Smooth muscle cell of bladder (primary cell): ENCODE data around the gene WFIKKN1. TPM values are rescaled to one million over a fixed set of nuclear protein-coding genes. Genes with fewer than 3 reads are reported as not detected.

ENCODE experiments used
- total RNA-seq: library from RNA; depleted of rRNA; stranded (reverse); fragments of >200 nt; gene quantifications from 2 replicates; pipeline ENCODE4 v1.2.3, GENCODE V29; 2014

Gene WFIKKN1, protein sequence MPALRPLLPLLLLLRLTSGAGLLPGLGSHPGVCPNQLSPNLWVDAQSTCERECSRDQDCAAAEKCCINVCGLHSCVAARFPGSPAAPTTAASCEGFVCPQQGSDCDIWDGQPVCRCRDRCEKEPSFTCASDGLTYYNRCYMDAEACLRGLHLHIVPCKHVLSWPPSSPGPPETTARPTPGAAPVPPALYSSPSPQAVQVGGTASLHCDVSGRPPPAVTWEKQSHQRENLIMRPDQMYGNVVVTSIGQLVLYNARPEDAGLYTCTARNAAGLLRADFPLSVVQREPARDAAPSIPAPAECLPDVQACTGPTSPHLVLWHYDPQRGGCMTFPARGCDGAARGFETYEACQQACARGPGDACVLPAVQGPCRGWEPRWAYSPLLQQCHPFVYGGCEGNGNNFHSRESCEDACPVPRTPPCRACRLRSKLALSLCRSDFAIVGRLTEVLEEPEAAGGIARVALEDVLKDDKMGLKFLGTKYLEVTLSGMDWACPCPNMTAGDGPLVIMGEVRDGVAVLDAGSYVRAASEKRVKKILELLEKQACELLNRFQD
- total RNA-seq = 0.14 and 0.18 TPM in 2 replicates

DNA sequence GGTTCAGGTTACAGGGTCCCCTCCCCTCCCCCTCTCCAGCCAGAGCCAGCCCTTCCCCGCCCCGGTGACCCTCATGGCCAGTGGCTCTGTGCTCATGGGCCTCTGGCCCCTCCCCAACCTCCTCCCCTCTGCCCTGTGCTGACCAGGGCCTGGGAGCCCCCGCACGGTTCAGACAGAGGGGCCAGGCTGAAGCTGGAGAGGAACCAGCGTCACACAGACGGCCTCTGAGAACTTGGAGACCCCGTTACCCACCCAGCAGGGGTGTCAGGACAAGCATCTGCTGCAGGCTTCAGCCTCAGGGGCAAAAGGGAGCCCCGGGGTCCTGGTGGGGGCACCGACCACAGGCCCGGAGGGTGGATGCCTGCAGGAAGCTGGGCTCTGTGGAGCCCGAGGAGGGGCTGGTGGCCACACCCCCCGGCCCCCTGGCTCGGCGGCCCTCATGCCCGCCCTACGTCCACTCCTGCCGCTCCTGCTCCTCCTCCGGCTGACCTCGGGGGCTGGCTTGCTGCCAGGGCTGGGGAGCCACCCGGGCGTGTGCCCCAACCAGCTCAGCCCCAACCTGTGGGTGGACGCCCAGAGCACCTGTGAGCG is at the start of gene WFIKKN1:
Gene WFIKKN1, plus strand, starts transcription at position 171 of the 591 bp plus-strand sequence. Its CDS starts 269 bp downstream, at position 440.

GRCh38 chr16:589658-590187 is 41.1 kb upstream of the WFIKKN1 start, which contains the start of gene RAB40C:
RAB40C (plus strand) TSS chr16:590066; CDS start chr16:590292, 226 bp downstream.

DNA sequence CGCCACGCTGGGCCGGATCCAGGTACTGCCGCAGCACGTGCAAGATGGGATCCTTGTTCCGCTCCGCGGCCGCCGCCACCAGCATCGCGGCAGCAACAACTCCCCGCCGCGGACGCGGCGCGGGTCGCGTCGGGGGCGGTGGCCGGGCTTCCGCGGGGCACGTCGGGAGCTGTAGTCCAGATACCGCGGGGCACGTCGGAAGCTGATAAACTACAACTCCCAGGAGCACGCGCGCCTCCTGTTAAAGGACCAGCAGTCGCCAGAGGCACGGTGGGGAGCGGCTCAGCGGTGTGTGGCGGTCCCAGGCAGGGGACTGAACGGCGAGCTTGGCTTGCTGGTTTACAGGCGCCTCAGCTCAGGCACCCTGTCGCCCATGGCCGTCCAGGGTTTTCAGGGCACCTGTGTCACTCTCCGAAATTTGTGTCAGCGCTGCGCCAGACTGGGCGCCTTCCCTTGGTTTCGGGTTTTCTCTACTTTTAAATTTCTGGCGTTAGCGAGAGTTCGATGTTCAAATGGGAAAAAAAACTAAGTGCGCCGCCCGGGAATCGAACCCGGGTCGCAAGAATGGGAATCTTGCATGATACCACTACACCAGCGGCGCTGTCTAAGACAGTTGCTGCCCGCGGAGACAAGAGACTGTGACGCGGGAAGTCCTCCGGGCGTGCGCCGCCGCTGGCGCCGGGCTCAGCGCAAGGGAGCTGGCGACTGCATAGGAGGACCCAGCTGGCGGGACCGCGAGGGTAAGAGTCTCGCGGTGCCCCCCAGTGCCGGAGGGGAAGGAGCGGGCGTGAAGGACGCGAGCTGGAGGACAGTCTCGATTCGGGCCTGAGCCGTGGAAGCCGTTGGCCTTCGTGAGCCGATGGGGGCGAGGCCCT is 5.7 kb downstream of the WFIKKN1 start, which contains the start of gene METTL26:
Gene METTL26, minus strand, starts transcription at position 100 of the 875 bp plus-strand sequence. Its CDS starts 15 bp downstream, at position 85.

DNA sequence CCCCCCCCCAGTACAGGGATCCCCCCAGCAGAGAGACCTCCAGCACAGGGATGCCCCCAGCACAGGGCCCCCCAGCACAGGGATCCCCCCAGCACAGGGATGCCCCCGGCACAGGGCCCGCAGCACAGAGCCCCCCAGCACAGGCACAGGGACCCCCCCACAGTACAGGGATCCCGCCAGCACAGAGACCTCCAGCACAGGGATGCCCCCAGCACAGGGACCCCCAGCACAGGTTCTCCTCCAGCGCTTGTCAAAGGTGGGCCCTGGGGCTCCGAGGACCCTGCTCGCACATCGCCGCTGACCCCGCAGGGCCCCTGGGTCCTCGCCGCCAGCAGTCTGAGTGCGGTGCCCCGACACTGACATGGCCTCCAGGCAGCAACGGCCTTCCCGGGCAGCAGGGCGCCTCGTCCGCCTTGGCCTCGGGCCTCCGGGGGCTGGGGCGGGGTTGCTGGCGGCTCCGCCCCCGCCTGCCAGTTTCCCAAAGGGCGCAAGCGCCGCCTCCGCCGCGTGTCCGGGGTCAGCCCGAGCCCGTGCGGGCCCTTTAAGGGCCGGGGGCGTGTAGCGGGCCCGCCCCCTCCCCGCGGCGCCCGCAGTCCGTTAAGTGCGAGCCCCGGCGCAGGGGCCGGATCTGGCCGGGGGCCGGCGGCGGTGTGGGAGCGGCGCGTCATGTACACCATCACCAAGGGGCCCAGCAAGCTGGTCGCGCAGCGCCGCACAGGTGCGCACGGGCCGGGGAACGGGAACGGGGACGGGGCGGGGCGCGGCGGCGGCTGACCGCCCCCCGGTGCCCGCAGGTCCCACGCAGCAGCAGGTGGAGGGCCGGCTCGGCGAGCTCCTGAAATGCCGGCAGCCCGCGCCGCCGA is 10.8 kb downstream of the WFIKKN1 start, which contains the start of gene MCRIP2:
Gene MCRIP2, plus strand, starts transcription at position 503 of the 863 bp plus-strand sequence. Its CDS starts 164 bp downstream, at position 667.

DNA sequence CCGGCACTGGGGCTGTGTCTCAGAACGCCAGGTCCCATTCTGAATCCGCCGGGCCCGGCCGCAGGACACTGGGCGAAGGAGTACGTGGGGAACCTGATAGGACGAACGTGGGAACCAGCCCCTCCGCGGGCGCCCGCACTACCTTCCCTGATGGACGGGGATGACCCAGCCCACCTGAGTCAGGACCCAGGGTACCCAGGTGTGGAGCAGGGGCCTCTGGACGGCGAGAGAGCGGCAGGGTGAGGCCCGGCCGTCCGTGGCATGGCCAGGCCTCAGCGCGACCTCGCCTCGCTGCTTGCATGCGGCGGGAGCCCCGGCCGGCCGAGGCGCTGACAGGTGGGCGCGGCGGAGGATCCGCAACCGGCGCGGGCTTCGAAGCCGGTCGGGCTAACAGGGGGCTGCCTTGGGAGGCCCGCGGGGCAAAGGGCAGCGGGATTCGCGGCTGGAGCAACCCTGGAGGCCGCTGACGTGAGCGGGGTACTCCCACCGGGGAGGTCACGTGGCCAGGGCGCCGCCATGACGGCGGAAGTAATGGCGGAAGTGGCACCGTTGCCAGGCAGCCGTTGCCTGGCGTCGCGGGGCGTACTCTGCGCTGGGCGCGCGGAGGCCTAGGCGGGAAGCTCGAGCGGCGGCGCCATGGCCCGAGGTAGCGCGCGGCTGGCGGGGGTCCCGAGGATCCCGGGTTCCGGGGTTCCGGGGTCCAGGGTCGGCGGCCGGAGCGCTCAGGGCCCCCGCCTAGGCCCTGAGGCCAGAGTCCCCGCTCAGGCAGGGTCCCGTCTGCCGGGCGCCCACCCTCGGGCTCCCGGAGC is 18.2 kb downstream of the WFIKKN1 start, which contains the start of gene WDR90:
Gene WDR90, plus strand, starts transcription at position 585 of the 809 bp plus-strand sequence. Its CDS starts 52 bp downstream, at position 637.

GRCh38 chr16:667780-668518 is 37.2 kb downstream of the WFIKKN1 start, which contains the start of gene RHOT2:
RHOT2 (plus strand) TSS chr16:668132; CDS start chr16:668200, 68 bp downstream.

GRCh38 chr16:674968-675883 is 44.4 kb downstream of the WFIKKN1 start, which contains the start of gene RHBDL1:
RHBDL1 (plus strand) TSS chr16:675671; CDS start chr16:675791, 120 bp downstream.

GRCh38 chr16:679814-680624 is 49.2 kb downstream of the WFIKKN1 start, which contains the start of gene STUB1:
STUB1 (plus strand) TSS chr16:680410; CDS start chr16:680526, 116 bp downstream.

Other genes with a start within 250 kb of the WFIKKN1 start
- 59.2 and 66.6 TPM in 2 replicates for gene PGAP6, start 249.0 kb upstream of the WFIKKN1 start, total RNA-seq
- gene NME4, start 233.8 kb upstream of the WFIKKN1 start, total RNA-seq = 69.0 and 73.0 TPM in 2 replicates
- gene DECR2, start 229.1 kb upstream of the WFIKKN1 start, total RNA-seq = 9.9 and 11.4 TPM in 2 replicates
- 14.2 and 23.1 TPM in 2 replicates for gene RAB11FIP3, start 205.3 kb upstream of the WFIKKN1 start, total RNA-seq
- gene CAPN15, start 103.3 kb upstream of the WFIKKN1 start, total RNA-seq = 10.5 and 16.8 TPM in 2 replicates
- not detected in 2 replicates for gene PRR35, start 70.6 kb upstream of the WFIKKN1 start, total RNA-seq
- gene NHLRC4, start 64.0 kb upstream of the WFIKKN1 start, total RNA-seq = 1.3 and 1.4 TPM in 2 replicates
- 14.8 and 21.6 TPM in 2 replicates for gene PIGQ, start 61.0 kb upstream of the WFIKKN1 start, total RNA-seq
- 7.8 and 10.5 TPM in 2 replicates for gene RAB40C, start 40.9 kb upstream of the WFIKKN1 start, total RNA-seq
- gene METTL26, start 5.3 kb downstream of the WFIKKN1 start, total RNA-seq = 75.1 and 95.4 TPM in 2 replicates
- gene MCRIP2, start 10.8 kb downstream of the WFIKKN1 start, total RNA-seq = 15.2 and 23.0 TPM in 2 replicates
- 4.6 and 8.7 TPM in 2 replicates for gene WDR90, start 18.4 kb downstream of the WFIKKN1 start, total RNA-seq
- 28.9 and 30.6 TPM in 2 replicates for gene RHOT2, start 37.1 kb downstream of the WFIKKN1 start, total RNA-seq
- 2.7 and 3.7 TPM in 2 replicates for gene RHBDL1, start 44.7 kb downstream of the WFIKKN1 start, total RNA-seq
- 143 and 151 TPM in 2 replicates for gene STUB1, start 49.4 kb downstream of the WFIKKN1 start, total RNA-seq
- gene JMJD8, start 53.3 kb downstream of the WFIKKN1 start, total RNA-seq = 28.0 and 31.2 TPM in 2 replicates
- gene WDR24, start 59.4 kb downstream of the WFIKKN1 start, total RNA-seq = 2.3 and 4.3 TPM in 2 replicates
- not detected in 2 replicates for gene FBXL16, start 74.8 kb downstream of the WFIKKN1 start, total RNA-seq
- gene METRN, start 84.1 kb downstream of the WFIKKN1 start, total RNA-seq = 71.1 and 88.5 TPM in 2 replicates
- gene ANTKMT, start 90.2 kb downstream of the WFIKKN1 start, total RNA-seq = 23.8 and 25.4 TPM in 2 replicates
- gene CCDC78, start 95.5 kb downstream of the WFIKKN1 start, total RNA-seq = 1.1 and 1.7 TPM in 2 replicates
- gene HAGHL, start 96.1 kb downstream of the WFIKKN1 start, total RNA-seq = 12.7 and 15.4 TPM in 2 replicates
- 29.3 and 32.7 TPM in 2 replicates for gene CIAO3, start 110.0 kb downstream of the WFIKKN1 start, total RNA-seq
- gene MSLN, start 129.7 kb downstream of the WFIKKN1 start, total RNA-seq = not detected in 2 replicates
- gene RPUSD1, start 157.4 kb downstream of the WFIKKN1 start, total RNA-seq = 12.8 and 17.9 TPM in 2 replicates
- gene CHTF18, start 157.6 kb downstream of the WFIKKN1 start, total RNA-seq = 1.4 and 2.3 TPM in 2 replicates
- not detected in 2 replicates for gene GNG13, start 169.7 kb downstream of the WFIKKN1 start, total RNA-seq